ENCODE results near the gene ARFGAP1.

The ARFGAP1 gene

DNA sequence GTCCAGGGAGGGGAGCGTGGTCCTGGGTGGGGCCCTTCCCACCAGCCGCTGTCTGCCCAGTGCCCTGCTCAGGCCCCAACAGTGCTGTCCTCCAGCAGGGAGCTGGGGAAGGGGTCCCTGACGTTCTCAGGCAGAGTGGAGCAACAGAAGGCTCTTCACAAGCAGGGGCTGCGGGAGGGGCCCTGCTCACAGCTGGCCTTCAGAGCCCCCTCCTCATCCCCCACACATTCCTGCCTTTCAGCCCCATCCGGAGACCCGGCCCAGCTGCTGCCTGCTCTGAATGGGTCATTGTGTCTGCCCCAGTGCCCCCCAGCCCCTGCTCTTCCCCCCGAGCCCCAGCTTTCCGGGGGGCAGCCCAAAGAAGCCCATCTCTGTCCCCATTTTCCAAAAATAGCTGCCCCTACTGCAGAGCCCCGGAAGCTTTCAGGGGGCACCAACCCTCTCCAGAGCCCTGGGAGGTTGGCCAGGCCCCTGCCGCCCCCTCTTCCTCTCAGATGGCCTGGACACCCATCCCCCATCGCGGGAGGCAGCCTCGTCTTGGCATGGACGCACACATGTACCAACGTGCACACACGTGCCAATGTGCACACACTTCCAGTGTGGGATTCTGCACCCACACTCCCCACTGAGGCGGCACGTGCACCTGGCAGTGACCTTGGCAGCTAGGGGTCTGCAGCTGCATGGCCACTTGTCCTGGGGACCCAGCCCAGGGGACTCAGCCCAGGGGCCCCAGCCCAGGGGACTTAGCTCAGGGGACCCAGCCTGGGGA, 24.1 kb downstream of the ARFGAP1 start:
- H3K79me2 ChIP-seq (ENCODE audit: control insufficient read depth, low read length): no peaks in the 10 kb centered on the region
- no peaks in the 10 kb centered on the region for H3K27me3 ChIP-seq (ENCODE audit: control insufficient read depth, low read length)
- H3K36me3 ChIP-seq (ENCODE audit: control insufficient read depth, low read length): no peaks in the 10 kb centered on the region
- TF ChIP-seq EZH2phosphoT487 (IDR thresholded peaks at IDR 0.05; ENCODE audit: borderline replicate concordance, low read length): no peak
- TF ChIP-seq CTCF (IDR thresholded peaks at IDR 0.05; ENCODE audit: low read depth, low read length, poor library complexity, severe bottlenecking): no peak
- H3K9me2 ChIP-seq (replicated peaks; ENCODE audit: control insufficient read depth, low read length): no peaks in the 10 kb centered on the region
- H3K27ac ChIP-seq (ENCODE audit: low read depth, low read length): no peak overlapping the region
- no peaks in the 10 kb centered on the region for H3K9me3 ChIP-seq (ENCODE audit: control insufficient read depth, insufficient read depth, low read length)
- H3F3A ChIP-seq (ENCODE audit: control insufficient read depth, insufficient read depth): no peaks in the 10 kb centered on the region
- H3K4me2 ChIP-seq (ENCODE audit: low read length): no peak overlapping the region
- H3K4me3 ChIP-seq (ENCODE audit: low read length): no peak overlapping the region
- no peaks in the 10 kb centered on the region for H3K4me1 ChIP-seq (ENCODE audit: control insufficient read depth, low read length)
- H4K20me1 ChIP-seq (ENCODE audit: control insufficient read depth, insufficient read depth, low read depth, low read length): no peaks in the 10 kb centered on the region

DNA sequence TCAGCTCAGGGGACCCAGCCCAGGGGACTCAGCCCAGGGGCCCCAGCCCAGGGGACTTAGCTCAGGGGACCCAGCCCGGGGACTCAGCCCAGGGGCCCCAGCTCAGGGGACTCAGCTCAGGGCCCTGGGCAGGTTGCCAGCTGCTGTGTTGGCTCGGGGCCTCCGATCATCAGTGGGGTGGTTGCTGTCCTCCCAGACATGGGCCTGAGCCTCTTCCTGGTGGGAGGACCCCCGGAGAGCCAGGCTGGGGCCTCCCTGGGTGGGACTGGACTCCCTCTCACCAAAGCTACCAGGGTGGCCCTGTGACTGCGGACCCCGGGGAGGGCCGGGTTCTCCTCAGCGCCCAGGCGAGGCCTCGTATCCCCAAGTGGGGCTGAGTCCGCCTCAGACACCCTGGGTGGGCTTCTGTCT, 24.8 kb downstream of the ARFGAP1 start:
- Histone ChIP-seq H4K20me1 (ENCODE audit: control insufficient read depth, insufficient read depth, low read depth, low read length) (no peaks in the 10 kb centered on the region), H3K9me2 (replicated peaks; ENCODE audit: control insufficient read depth, low read length) (no peaks in the 10 kb centered on the region), H3K79me2 (ENCODE audit: control insufficient read depth, low read length) (no peaks in the 10 kb centered on the region), H3K36me3 (ENCODE audit: control insufficient read depth, low read length) (no peaks in the 10 kb centered on the region), H3K4me2 (ENCODE audit: low read length) (no peak overlapping the region), H3K27ac (ENCODE audit: low read depth, low read length) (no peak overlapping the region), H3K4me1 (ENCODE audit: control insufficient read depth, low read length) (no peaks in the 10 kb centered on the region), H3F3A (ENCODE audit: control insufficient read depth, insufficient read depth) (no peaks in the 10 kb centered on the region), H3K27me3 (ENCODE audit: control insufficient read depth, low read length) (no peaks in the 10 kb centered on the region), H3K4me3 (ENCODE audit: low read length) (no peak overlapping the region), H3K9me3 (ENCODE audit: control insufficient read depth, insufficient read depth, low read length) (no peaks in the 10 kb centered on the region)
- TF ChIP-seq CTCF (IDR thresholded peaks at IDR 0.05; ENCODE audit: low read depth, low read length, poor library complexity, severe bottlenecking) (no peak), EZH2phosphoT487 (IDR thresholded peaks at IDR 0.05; ENCODE audit: borderline replicate concordance, low read length) (no peak)

- Histone ChIP-seq H3K9me2 (replicated peaks; ENCODE audit: control insufficient read depth, low read length) (no peaks in the 10 kb centered on the region), H3F3A (ENCODE audit: control insufficient read depth, insufficient read depth) (no peaks in the 10 kb centered on the region), H3K27ac (ENCODE audit: low read depth, low read length) (no peak overlapping the region)
Observed at GRCh38 chr20:63297796-63298572, 25.4 kb downstream of the ARFGAP1 start.

More at GRCh38 chr20:63297796-63298572, 25.4 kb downstream of the ARFGAP1 start:
- no peaks in the 10 kb centered on the region for H3K27me3 ChIP-seq (ENCODE audit: control insufficient read depth, low read length)
- H4K20me1 ChIP-seq (ENCODE audit: control insufficient read depth, insufficient read depth, low read depth, low read length): no peaks in the 10 kb centered on the region
- H3K9me3 ChIP-seq (ENCODE audit: control insufficient read depth, insufficient read depth, low read length): no peaks in the 10 kb centered on the region
- no peak overlapping the region for H3K4me3 ChIP-seq (ENCODE audit: low read length)
- H3K36me3 ChIP-seq (ENCODE audit: control insufficient read depth, low read length): no peaks in the 10 kb centered on the region
- no peaks in the 10 kb centered on the region for H3K79me2 ChIP-seq (ENCODE audit: control insufficient read depth, low read length)
- TF ChIP-seq CTCF (IDR thresholded peaks at IDR 0.05; ENCODE audit: low read depth, low read length, poor library complexity, severe bottlenecking) (no peak), EZH2phosphoT487 (IDR thresholded peaks at IDR 0.05; ENCODE audit: borderline replicate concordance, low read length) (no peak)
- no peak overlapping the region for H3K4me2 ChIP-seq (ENCODE audit: low read length)
- H3K4me1 ChIP-seq (ENCODE audit: control insufficient read depth, low read length): no peaks in the 10 kb centered on the region

All from DOHH2 (cell line).